Inferior parietal cortex (tissue), 1 donor: ENCODE results near the gene AIG1.

Source experiments
- DNase-seq: peaks from one replicate; pipeline ENCODE4 v3.0.0-alpha.2; 2016; ENCODE audit errors: extremely low spot score

AIG1 gene

GRCh38 chr6:143195349-143195845, 134.7 kb downstream of the AIG1 start:
- no peak for DNase-seq

- no peak for DNase-seq
Observed at GRCh38 chr6:143196525-143197225, 136.0 kb downstream of the AIG1 start.

- no peak for DNase-seq
Observed at GRCh38 chr6:143197377-143197776, 136.7 kb downstream of the AIG1 start.

DNA sequence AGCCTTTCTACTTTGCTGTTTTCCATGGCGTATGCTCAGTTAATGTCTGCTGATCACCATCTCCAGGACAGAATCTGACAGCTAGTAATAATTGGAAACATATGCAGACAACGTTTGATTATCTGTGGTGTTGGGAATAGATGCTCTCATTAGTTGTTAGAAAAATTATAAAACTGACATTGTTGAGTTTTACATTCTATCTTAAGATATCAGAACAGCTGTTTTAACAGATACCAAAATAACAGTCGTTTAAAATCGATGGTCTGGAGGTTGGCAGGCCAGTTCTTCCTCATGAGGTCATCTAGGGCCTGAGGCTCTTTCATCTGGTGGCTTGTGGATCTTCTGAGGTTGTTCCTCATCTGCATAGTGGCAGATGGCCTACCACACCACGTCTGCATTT, 137.6 kb downstream of the AIG1 start:
- no peak for DNase-seq

- DNase-seq: no peak
Observed at GRCh38 chr6:143199291-143199690, 138.6 kb downstream of the AIG1 start.

DNA sequence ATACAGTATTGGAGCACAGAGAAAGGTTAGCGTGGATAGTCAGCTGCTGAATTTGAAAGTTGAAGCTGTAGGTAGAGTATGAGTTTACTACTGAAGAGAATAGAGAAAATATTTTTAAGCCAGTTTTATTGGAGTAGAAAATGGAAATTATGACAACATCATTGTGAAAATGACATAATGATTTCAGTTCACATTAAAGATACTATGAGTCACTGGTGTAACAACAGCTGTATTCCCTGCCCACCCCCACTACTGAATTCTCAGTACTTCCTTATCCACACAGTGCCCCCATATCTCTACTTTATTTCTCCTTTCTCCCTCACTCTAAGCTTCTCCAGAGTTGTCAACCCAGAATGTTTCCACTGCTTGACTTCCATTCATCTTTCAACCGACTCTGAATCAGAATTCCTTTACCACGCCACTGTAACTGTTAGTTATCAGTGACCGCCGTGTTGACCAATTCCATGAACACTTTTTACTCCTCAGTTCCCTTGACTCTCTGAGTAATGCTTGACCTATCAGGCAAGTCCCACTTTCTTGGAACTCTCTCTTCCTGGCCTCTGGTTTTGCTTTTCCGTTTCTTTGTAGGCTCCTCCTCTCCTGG, 139.6 kb downstream of the AIG1 start:
- DNase-seq: no peak

DNA sequence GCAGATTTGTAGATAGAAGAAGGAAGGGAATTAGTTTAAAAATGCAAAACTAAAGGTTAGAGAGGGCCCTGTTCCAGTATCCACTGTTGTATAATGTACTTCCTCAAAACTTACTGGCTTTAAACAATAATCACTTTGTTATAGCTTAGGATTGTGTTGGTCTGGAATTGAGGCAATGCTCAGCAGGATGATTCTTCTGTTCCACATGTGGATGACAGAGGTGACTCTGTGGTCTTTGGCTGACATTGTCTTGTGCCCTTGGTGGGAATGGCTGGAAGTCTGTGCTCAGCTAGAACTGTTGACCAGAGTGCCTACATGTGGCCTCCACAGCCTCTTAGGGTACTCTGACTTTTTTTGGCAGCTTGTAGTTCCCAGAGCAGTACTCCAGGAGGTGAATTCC, 143.4 kb downstream of the AIG1 start:
- no peak for DNase-seq

GRCh38 chr6:143205131-143205535, 144.4 kb downstream of the AIG1 start:
- DNase-seq: no peak

- DNase-seq: no peak
Observed at GRCh38 chr6:143205585-143205984, 144.9 kb downstream of the AIG1 start.

DNA sequence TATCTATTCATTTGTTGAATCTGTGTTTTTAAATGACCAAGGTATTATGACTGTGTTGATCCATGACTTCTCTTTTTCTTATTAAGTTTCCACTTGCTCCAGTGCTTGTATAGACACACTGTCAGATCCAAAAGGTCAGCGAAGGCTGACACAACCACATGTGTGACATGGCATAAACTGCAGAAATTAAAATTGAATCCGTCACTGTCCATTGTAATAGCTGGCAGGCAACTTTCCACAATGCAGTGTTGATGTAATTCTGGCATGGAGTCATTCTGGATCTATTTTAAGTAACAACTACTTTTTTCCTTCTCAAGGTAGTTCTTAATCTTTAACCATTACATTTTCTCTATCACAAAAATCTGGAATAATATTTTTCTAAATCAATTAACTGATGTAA, 145.3 kb downstream of the AIG1 start:
- DNase-seq: no peak

DNA sequence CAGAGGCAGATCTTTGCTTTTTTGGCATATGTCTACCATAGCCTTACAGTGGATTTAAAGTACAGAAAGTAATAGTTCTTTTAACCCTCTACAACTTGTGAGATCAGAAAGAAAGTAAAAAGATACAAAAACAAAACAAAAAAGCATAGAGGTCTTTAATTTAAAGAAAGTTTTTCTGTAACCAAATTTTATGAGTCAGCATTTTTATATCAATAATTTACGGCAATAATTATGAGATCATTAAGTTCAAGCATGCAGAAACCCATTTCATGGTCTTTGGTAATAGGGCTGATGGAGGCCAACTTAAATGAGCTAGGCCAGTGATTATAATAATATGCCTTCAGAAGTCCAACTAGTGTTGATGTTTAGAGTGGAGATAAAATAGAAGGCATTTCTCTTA, 145.9 kb downstream of the AIG1 start:
- no peak for DNase-seq

DNA sequence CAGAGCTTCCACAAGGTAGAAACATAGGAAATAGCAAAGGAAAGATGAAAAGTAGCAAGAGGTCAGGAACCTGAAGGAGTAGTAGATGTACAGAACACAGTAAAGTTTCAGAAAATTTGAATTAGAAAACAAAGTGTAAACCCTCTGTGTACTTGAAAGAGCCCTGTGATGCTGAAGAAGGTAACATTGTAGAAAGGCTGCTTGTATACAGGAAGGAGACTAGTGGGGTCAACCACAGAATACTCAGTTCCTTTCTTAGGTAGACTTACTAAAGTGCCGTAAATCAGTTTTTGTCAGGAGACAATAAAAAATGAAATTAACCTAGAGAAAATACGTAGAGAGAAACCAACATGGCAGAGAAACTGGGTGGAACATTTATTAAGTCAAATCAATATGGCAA, 149.7 kb downstream of the AIG1 start:
- no peak for DNase-seq

DNA sequence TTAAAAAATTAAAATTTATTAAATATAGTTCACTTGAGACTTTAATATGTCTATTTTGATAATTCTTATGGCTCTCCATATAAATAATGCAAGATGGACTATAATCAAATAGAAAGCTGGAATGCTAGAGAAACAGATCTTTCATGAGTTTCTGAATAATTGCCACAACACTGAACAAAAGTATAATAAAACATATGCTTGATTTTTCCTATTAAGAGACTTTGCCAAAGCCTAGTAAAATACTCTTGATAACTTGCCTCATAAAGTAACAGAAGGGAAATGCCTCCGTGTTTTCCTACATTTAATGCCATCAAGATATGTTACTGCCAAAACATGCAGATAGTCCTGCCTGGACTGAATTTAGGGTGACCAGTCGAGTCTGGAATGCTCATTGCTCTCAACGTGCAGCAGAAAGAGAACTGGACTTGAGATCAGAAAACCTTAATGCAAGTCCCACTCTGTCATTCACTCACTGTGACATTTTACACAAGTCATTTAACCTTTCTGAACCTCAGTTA, 153.2 kb downstream of the AIG1 start:
- no peak for DNase-seq

DNA sequence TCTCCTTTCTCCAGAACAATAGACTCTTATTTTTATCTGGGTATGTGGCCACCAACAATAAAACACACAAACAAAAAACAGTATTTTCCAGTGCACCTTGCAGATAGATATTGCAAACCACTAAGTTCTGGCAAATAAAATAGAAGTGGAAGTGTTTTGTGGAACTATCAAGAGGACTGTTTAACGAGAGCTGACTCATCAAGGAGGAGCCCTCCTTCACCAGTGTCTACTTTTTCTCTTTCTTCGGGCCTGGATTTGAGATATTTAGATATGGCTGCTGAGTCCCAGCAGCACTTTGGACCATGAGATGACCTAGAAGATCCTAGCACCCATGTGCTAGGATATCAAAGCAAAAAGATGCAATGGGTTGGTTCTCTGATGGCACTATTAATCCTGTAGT, 154.7 kb downstream of the AIG1 start:
- no peak for DNase-seq

- no peak for DNase-seq
Observed at GRCh38 chr6:143215771-143216170, 155.1 kb downstream of the AIG1 start.

DNA sequence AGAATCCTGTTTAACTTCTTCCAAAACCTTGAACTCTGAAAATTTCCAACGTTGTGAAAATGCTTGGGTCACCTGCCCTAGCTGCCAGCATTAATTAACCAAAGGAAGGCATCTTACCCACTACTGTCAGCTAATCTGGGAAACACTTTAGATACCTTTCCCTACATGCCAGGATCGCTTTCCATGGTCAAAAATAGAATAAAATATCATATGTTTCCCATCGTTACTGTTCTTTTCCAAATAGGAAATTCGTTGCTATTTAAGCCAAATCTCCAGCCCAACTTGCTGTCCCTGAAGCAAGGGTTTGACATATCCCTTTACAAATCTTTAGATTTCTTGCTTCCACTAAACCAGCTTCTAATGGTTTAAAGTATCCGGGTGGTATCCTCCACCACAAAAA, 157.5 kb downstream of the AIG1 start:
- DNase-seq: no peak

GRCh38 chr6:143221698-143222097, 161.0 kb downstream of the AIG1 start:
- DNase-seq: peak; percentile 15

DNA sequence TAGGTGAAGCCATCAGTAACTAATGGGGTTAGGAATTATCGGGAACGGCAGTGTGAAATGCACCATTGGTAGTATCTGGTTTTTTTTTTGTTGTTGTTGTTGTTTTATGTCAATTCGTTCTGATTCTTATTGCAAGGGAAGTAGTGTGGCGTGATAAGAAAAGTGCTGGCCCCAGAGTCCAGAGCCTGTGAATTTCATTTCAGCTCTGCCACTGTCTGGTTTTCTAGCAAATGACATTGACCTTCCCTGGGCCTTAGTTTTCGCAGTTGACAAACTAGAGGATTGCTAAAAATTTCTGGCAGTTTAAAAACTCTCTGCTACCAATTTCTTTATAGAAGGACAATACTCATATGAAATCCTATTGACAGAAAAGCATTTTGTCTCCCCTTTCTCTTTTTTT, 161.6 kb downstream of the AIG1 start:
- DNase-seq: no peak

DNA sequence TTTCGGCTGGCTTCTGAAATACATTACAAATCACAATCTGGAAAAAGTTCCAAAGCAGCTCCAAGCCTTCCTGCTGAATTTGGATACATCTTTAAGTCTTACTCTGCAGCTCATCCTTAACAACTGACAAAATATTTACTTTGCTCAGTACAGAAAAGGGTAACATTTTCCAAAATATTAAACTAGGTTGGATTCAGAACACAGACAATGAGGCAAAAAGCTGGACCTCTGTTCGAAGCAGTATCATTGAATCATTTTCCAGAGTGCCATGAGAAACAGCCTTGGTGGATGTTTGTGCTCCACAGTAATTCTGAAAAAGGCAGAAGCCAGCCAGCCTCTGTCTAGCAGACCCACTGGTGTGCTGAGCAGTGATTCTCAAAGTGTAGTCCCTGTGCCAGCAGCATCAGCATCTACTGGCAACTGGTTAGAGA, 162.1 kb downstream of the AIG1 start:
- peak; percentile 12 for DNase-seq

GRCh38 chr6:143223895-143224294, 163.2 kb downstream of the AIG1 start:
- no peak for DNase-seq

GRCh38 chr6:143224516-143224915, 163.8 kb downstream of the AIG1 start:
- no peak for DNase-seq

- no peak for DNase-seq
Observed at GRCh38 chr6:143225929-143226328, 165.2 kb downstream of the AIG1 start.

GRCh38 chr6:143227675-143228074, 167.0 kb downstream of the AIG1 start:
- no peak for DNase-seq
